MM.1S (cell line): ENCODE data around the gene TRPV5.

Source experiments
- DNase-seq: peaks from one replicate; pipeline ENCODE4 v3.0.0-alpha.2; 2015
- H2AFZ ChIP-seq: fragments of 300-600 bp; sonication (generic); 2 replicates; pipeline ENCODE4 v1.6.0; 2016; ENCODE audit warnings: antibody characterized with exemption, low read length
- H3F3A ChIP-seq: fragments of 300-600 bp; sonication (generic); 2 replicates; pipeline ENCODE4 v1.6.1; 2016; ENCODE audit warnings: mild to moderate bottlenecking, antibody characterized with exemption, low read length, moderate library complexity, mixed read lengths; ENCODE audit not compliant: insufficient read depth
- H3K27ac ChIP-seq: fragments of 300-600 bp; sonication (generic); 2 replicates; pipeline ENCODE4 v1.5.1; 2016; ENCODE audit warnings: mild to moderate bottlenecking, low read length
- H3K27me3 ChIP-seq: fragments of 300-600 bp; sonication (generic); replicated peaks from 2 replicates; pipeline ENCODE4 v1.6.0; 2016; ENCODE audit warnings: low read length; ENCODE audit not compliant: insufficient read depth
- H3K36me3 ChIP-seq: fragments of 300-600 bp; sonication (generic); replicated peaks from 2 replicates; pipeline ENCODE4 v1.6.1; 2016; ENCODE audit warnings: mild to moderate bottlenecking, low read length, mixed read lengths; ENCODE audit not compliant: insufficient read depth
- H3K4me1 ChIP-seq: fragments of 300-600 bp; sonication (generic); 2 replicates; pipeline ENCODE4 v1.6.1; 2016; ENCODE audit warnings: low read length, mixed read lengths
- H3K4me2 ChIP-seq: fragments of 300-600 bp; sonication (generic); 2 replicates; pipeline ENCODE4 v1.6.0; 2016; ENCODE audit warnings: low read depth, low read length
- H3K4me3 ChIP-seq: fragments of 300-600 bp; sonication (generic); 2 replicates; pipeline ENCODE4 v1.5.1; 2016; ENCODE audit warnings: low read length, mixed read lengths
- H3K79me2 ChIP-seq: fragments of 300-600 bp; sonication (generic); 2 replicates; pipeline ENCODE4 v1.6.1; 2016; ENCODE audit warnings: mixed run types, low read length, mixed read lengths
- H3K9ac ChIP-seq: fragments of 300-600 bp; sonication (generic); 2 replicates; pipeline ENCODE4 v1.6.1; 2016; ENCODE audit warnings: low read length, mixed read lengths
- H3K9me2 ChIP-seq: fragments of 300-600 bp; sonication (generic); replicated peaks from 2 replicates; pipeline ENCODE4 v1.6.1; 2016; ENCODE audit warnings: mild to moderate bottlenecking, low read length, mixed read lengths; ENCODE audit not compliant: insufficient read depth
- H3K9me3 ChIP-seq: fragments of 300-600 bp; sonication (generic); replicated peaks from 2 replicates; pipeline ENCODE4 v1.6.1; 2016; ENCODE audit warnings: mild to moderate bottlenecking, low read length, mixed read lengths; ENCODE audit not compliant: insufficient read depth
- H4K20me1 ChIP-seq: fragments of 300-600 bp; sonication (generic); 2 replicates; pipeline ENCODE4 v1.6.1; 2016; ENCODE audit warnings: mild to moderate bottlenecking, low read length, moderate library complexity, mixed read lengths; ENCODE audit not compliant: insufficient read depth
- CTCF ChIP-seq: fragments of 300-600 bp; sonication (generic); IDR thresholded peaks from 2 replicates; pipeline ENCODE4 v1.5.1; 2016; ENCODE audit warnings: antibody characterized with exemption, low read length, mixed read lengths
- EZH2 ChIP-seq: fragments of 300-600 bp; sonication (generic); optimal IDR thresholded peaks from 2 replicates; pipeline ENCODE3; 2017; ENCODE audit warnings: low read depth, mild to moderate bottlenecking, antibody characterized with exemption, low read length, mixed read lengths
- EZH2phosphoT487 ChIP-seq: fragments of 300-600 bp; sonication (generic); IDR thresholded peaks from 2 replicates; pipeline ENCODE4 v1.6.1; 2018; ENCODE audit warnings: antibody characterized with exemption, low read length

Gene TRPV5

GRCh38 chr7:142883571-142884285 is 49.8 kb downstream of the TRPV5 start:
- H2AFZ ChIP-seq = no peak overlapping the region
- TF ChIP-seq EZH2phosphoT487 (no peak), CTCF (no peak), EZH2 (no peak)
- H3K4me3 ChIP-seq = no peak overlapping the region
- no peaks in the 10 kb centered on the region for H3K9me2 ChIP-seq
- H3K27ac ChIP-seq = no peak overlapping the region
- peaks cover 14% of the 10 kb centered on the region; the same call in 1 of the 2 replicates for H3K27me3 ChIP-seq
- H3F3A ChIP-seq = no peaks in the 10 kb centered on the region
- DNase-seq = no peak
- H3K79me2 ChIP-seq = no peaks in the 10 kb centered on the region
- no peak overlapping the region for H3K4me2 ChIP-seq
- H3K4me1 ChIP-seq = no peaks in the 10 kb centered on the region
- no peak overlapping the region for H3K9ac ChIP-seq
- no peaks in the 10 kb centered on the region for H3K36me3 ChIP-seq
- no peaks in the 10 kb centered on the region for H3K9me3 ChIP-seq
- H4K20me1 ChIP-seq = no peaks in the 10 kb centered on the region

- no peaks in the 10 kb centered on the region for H3F3A ChIP-seq
- no peaks in the 10 kb centered on the region for H3K9me3 ChIP-seq
- H3K4me1 ChIP-seq = no peaks in the 10 kb centered on the region
- H3K36me3 ChIP-seq = no peaks in the 10 kb centered on the region
- H3K9me2 ChIP-seq = no peaks in the 10 kb centered on the region
- TF ChIP-seq EZH2 (no peak), EZH2phosphoT487 (no peak), CTCF (no peak)
- H3K27ac ChIP-seq = no peak overlapping the region
- no peak overlapping the region for H2AFZ ChIP-seq
- H4K20me1 ChIP-seq = no peaks in the 10 kb centered on the region
- no peak overlapping the region for H3K4me2 ChIP-seq
- no peaks in the 10 kb centered on the region for H3K79me2 ChIP-seq
- peaks cover 17% of the 10 kb centered on the region; the same call in 1 of the 2 replicates for H3K27me3 ChIP-seq
- DNase-seq = no peak
- no peak overlapping the region for H3K9ac ChIP-seq
- H3K4me3 ChIP-seq = no peak overlapping the region
Observed at GRCh38 chr7:142883145-142883544, 50.4 kb downstream of the TRPV5 start.

- Histone ChIP-seq H3K4me2 (no peak overlapping the region), H3K4me3 (no peak overlapping the region), H3K9me3 (no peaks in the 10 kb centered on the region), H3K79me2 (no peaks in the 10 kb centered on the region), H3F3A (no peaks in the 10 kb centered on the region), H3K9ac (no peak overlapping the region), H3K36me3 (no peaks in the 10 kb centered on the region), H3K27ac (no peak overlapping the region), H3K9me2 (no peaks in the 10 kb centered on the region), H2AFZ (no peak overlapping the region), H4K20me1 (no peaks in the 10 kb centered on the region), H3K4me1 (no peaks in the 10 kb centered on the region), H3K27me3 (peaks cover 17% of the 10 kb centered on the region; the same call in 1 of the 2 replicates)
- DNase-seq = no peak
- no peak for TF ChIP-seq CTCF
- no peak for TF ChIP-seq EZH2
- TF ChIP-seq EZH2phosphoT487 = no peak
Observed at GRCh38 chr7:142882338-142882678, 51.2 kb downstream of the TRPV5 start.
